ENCODE results near the gene DNAJC24. TPM values are rescaled to one million over a fixed set of nuclear protein-coding genes. Genes with fewer than 3 reads are reported as not detected.
A peak's percentile ranks its signal among the peaks of the same experiment; 100 is the strongest.

Gene DNAJC24
- total and polyA plus RNA-seq, 10 donors, result 3.0 to 24.5 (median 17.0) TPM

DNA sequence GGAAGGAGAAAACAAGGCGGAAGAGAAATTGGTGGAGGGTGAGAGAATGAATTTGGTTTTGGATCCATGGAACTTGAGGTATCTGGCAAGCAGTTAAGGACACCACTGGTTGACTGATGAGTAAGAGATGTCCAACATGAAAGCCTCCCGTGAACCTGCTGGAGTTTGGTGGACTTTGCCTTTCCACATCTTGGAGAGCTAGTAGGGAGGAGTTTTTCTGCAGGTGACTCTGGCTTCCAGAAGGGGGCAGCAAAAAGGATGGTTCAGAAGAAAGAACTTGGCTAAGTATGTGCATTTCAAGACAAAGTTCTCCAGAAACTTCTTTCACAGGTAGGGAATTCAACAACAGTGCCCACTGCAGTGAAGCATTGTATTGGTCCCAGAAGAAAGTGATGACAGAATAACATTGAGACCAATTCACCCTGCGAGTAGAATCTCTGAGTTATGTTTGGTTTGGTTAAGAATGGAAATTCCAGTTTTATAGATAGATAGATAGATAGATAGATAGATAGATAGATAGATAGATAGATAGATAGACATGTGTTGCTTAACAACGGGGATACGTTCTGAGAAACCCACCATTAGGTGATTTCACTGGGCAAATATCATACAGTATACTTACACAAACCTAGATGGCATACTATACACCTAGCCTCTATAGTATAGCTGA is 28.6 kb upstream of the DNAJC24 start:
- Histone ChIP-seq H3K27ac (no peak overlapping the region), H3K36me3 (no peaks in the 10 kb centered on the region), H3K9me3 (no peaks in the 10 kb centered on the region), H3K4me1 (no peaks in the 10 kb centered on the region), H3K27me3 (replicated peaks in 1 of 7) (peaks cover 0 to 12% (median 0%) of the 10 kb centered on the region in 7 donors), H3K4me3 (no peak overlapping the region)
- DNase-seq, result no peak
- intact Hi-C loops (cut with DNase I; ENCODE audit: low total_unique reads), result no loop called here
- 81 to 91% (median 87%) methylated on average over 5 of the region's 5 CpGs for WGBS, 5 donors
- TF ChIP-seq, protein P1, sequence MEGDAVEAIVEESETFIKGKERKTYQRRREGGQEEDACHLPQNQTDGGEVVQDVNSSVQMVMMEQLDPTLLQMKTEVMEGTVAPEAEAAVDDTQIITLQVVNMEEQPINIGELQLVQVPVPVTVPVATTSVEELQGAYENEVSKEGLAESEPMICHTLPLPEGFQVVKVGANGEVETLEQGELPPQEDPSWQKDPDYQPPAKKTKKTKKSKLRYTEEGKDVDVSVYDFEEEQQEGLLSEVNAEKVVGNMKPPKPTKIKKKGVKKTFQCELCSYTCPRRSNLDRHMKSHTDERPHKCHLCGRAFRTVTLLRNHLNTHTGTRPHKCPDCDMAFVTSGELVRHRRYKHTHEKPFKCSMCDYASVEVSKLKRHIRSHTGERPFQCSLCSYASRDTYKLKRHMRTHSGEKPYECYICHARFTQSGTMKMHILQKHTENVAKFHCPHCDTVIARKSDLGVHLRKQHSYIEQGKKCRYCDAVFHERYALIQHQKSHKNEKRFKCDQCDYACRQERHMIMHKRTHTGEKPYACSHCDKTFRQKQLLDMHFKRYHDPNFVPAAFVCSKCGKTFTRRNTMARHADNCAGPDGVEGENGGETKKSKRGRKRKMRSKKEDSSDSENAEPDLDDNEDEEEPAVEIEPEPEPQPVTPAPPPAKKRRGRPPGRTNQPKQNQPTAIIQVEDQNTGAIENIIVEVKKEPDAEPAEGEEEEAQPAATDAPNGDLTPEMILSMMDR (IDR thresholded peaks at IDR 0.05 in 8 of 11, conservative IDR thresholded peaks at IDR 0.05 in 3 of 11), result peak in 4 of 11 experiments; percentile 22 to 48 (median 36)
- no peak for TF ChIP-seq POLR2A (IDR thresholded peaks at IDR 0.05)
- TF ChIP-seq POLR2AphosphoS5 (IDR thresholded peaks at IDR 0.05), result no peak

DNA sequence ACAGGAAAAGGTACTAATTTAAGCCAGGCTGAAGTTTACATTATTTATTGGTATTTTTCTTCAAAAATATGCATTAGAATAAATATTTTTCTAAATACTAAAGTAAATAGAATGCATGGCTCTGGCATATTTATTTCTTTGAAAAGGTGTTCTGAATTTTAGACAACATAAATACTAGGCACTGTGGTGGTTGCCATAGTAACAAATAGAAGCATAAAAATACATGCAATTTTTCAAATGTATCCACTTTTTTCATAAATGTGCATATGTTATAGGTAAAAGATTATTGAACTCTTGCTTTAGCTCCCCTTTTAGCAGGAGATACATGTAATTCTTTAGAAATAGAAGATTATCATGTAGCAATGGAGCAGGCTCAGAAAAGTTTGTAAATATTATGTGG is 18.5 kb upstream of the DNAJC24 start:
- Histone ChIP-seq H3K27me3 (replicated peaks in 1 of 7) (peaks cover 0 to 16% (median 0%) of the 10 kb centered on the region in 7 donors), H3K4me3 (no peak overlapping the region), H3K36me3 (no peaks in the 10 kb centered on the region), H3K4me1 (no peaks in the 10 kb centered on the region), H3K27ac (no peak overlapping the region), H3K9me3 (no peaks in the 10 kb centered on the region)
- DNase-seq, result no peak
- intact Hi-C loops (cut with DNase I; ENCODE audit: low total_unique reads), result no loop called here
- no peak for TF ChIP-seq POLR2A (IDR thresholded peaks at IDR 0.05)
- TF ChIP-seq, protein P1 (IDR thresholded peaks at IDR 0.05 in 8 of 11, conservative IDR thresholded peaks at IDR 0.05 in 3 of 11), result no peak
- no peak for TF ChIP-seq POLR2AphosphoS5 (IDR thresholded peaks at IDR 0.05)

DNA sequence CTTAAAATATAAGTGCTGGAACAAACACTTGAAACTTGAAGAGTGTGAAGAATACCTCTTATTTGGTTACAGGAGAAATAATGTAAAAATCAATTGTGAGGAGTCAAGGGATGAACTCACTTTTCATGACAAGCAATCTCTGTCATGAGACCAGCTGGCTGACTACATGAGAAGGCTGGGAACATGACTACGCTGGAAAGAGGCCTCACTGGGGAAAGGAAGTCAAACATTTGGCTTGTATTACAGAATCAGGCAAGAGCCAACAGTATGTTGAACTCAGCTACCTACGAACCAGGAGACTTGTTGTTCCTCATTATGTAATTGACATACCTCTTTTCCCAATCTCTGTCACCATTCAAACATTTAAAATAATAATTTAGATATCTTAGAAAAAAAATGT is 14.5 kb upstream of the DNAJC24 start:
- TF ChIP-seq POLR2AphosphoS5 (IDR thresholded peaks at IDR 0.05), result no peak
- TF ChIP-seq POLR2A (IDR thresholded peaks at IDR 0.05), result no peak
- TF ChIP-seq, protein P1 (IDR thresholded peaks at IDR 0.05 in 8 of 11, conservative IDR thresholded peaks at IDR 0.05 in 3 of 11), result no peak
- DNase-seq, result no peak
- Histone ChIP-seq H3K4me3 (no peak overlapping the region), H3K27me3 (replicated peaks in 1 of 7) (peaks cover 0 to 16% (median 0%) of the 10 kb centered on the region in 7 donors), H3K9me3 (no peaks in the 10 kb centered on the region), H3K27ac (no peak overlapping the region), H3K36me3 (no peaks in the 10 kb centered on the region), H3K4me1 (no peaks in the 10 kb centered on the region)
- 58 to 79% (median 70%) methylated on average over 2 of the region's 2 CpGs for WGBS, 5 donors
- intact Hi-C loops (cut with DNase I; ENCODE audit: low total_unique reads), result no loop called here

DNA sequence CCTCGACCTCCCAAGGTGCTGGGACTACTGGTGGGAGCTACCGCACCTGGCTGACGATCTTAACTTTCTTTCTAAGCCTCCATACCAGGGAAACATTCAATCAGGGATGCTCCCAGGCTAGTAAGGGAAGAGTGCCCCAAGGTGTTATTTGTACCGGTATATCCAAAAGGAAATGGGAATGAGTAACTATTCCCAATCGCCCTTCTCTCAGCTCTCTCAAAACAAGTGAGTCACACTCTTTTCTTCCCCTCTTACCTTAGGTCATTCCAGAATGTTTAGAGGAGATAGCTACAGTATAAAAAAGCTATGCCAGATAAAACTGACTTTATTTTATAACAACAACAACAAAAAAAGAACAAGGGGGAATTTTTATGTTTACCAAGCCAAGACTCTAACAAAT is 13.8 kb upstream of the DNAJC24 start:
- peaks cover 0 to 16% (median under 1%) of the 10 kb centered on the region in 7 donors for H3K27me3 ChIP-seq (replicated peaks in 1 of 7)
- H3K36me3 ChIP-seq, result no peaks in the 10 kb centered on the region
- no peaks in the 10 kb centered on the region for H3K9me3 ChIP-seq
- TF ChIP-seq, protein P1 (IDR thresholded peaks at IDR 0.05 in 8 of 11, conservative IDR thresholded peaks at IDR 0.05 in 3 of 11), result no peak
- TF ChIP-seq POLR2AphosphoS5 (IDR thresholded peaks at IDR 0.05) (no peak), POLR2A (IDR thresholded peaks at IDR 0.05) (no peak)
- no peak for DNase-seq
- intact Hi-C loops (cut with DNase I; ENCODE audit: low total_unique reads), result no loop called here
- 85 to 93% (median 88%) methylated on average over 5 of the region's 5 CpGs for WGBS, 5 donors
- no peak overlapping the region for H3K27ac ChIP-seq
- H3K4me3 ChIP-seq, result no peak overlapping the region
- no peaks in the 10 kb centered on the region for H3K4me1 ChIP-seq
